NCI-H1436 (cell line): Measurements from ENCODE around the gene G6PD.
"Not testable (repeated sequence)": the region's sequence is repeated elsewhere in the genome, so short reads cannot be mapped to it uniquely, and the experiment has no call there.

Source experiments
- DNase-seq: peaks from one replicate; lab custom pipeline; 2025; lab: John Stamatoyannopoulos, UW

Gene G6PD

DNA sequence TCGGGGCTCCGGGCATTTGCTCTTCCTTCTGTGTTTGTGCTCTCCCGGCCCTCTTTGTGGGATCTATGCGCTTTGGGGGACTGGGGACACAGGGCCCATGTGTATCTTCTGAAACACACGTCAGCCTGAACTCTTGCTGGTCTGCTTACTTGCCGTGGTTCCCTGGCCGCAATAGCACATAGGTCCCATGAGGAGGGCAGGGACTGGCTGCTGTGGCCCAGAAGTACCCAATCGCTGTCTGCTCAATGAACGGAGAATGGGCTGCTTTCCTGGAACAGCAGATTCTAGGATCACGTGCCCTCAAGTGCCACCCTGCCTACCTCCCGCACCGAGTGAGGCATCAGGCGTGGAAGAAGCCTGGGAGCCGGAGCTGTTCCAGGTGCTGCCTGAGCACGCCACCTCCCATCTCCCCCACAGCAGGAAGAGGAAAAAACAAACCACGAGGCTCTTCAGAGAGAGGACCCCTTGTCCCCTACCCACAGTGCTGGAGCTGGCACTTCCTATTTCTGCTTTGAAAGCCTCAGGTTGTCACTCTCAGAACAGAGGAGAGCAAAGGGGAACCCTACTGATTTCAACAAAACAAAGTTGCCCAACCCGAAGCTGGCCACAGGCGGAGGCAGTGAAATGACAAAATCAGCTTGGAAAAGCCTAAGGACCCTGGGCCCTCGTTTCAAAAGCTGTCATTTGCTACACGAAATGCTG, 3.8 kb downstream of the G6PD start:
- DNase-seq = no peak

- DNase-seq = peak; percentile 19
These were observed 4.5 kb downstream of the G6PD start for GRCh38 chrX:154541896-154542722.

DNA sequence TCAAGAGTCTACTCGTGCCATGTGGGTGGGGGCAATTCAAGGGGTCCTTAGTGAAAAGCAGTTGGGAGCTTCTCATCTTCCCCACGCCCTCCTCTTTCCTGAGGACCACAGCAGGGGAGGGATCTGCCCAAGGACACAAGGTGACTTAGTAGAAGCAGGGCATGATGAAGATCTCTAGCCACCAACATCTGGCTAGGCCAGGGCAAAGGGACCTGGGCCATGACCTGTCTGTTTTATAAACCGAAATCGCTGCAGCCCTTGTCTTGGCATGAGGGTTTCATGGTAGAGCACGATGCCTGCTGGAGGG, 5.1 kb downstream of the G6PD start:
- no peak for DNase-seq

- no peak for DNase-seq
These were observed 5.6 kb downstream of the G6PD start for GRCh38 chrX:154540897-154541535.

GRCh38 chrX:154540365-154540764, 6.3 kb downstream of the G6PD start:
- not testable (repeated sequence) for DNase-seq

GRCh38 chrX:154539077-154539476, 7.6 kb downstream of the G6PD start:
- DNase-seq = no peak

DNA sequence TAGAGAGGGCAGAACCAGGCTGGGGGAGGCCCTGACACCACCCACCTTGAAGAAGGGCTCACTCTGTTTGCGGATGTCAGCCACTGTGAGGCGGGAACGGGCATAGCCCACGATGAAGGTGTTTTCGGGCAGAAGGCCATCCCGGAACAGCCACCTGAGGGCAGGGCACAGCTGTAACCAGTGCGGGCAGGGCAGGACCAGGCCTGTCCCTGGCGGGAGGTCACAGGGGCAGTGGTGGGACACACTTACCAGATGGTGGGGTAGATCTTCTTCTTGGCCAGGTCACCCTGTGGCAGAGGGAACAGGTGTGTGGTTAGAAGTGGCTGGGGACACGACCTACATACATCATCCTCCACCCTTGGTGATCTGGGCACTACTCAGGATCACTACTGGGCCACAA, 10.8 kb downstream of the G6PD start:
- DNase-seq = no peak

- peak; percentile 89 for DNase-seq
These were observed 11.9 kb downstream of the G6PD start for GRCh38 chrX:154534526-154535322.

DNA sequence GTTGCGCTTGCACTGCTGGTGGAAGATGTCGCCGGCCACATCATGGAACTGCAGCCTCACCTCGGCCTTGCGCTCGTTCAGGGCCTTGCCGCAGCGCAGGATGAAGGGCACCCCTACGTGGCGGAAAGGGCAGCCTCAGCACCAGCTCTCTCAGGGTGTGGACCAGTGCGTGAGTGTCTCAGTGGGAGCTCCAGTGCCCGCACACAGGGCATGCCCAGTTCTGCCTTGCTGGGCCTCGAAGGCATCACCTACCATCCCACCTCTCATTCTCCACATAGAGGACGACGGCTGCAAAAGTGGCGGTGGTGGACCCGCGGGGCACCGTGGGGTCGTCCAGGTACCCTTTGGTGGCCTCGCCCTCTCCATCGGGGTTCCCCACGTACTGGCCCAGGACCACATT, 14.0 kb downstream of the G6PD start:
- DNase-seq = no peak

DNA sequence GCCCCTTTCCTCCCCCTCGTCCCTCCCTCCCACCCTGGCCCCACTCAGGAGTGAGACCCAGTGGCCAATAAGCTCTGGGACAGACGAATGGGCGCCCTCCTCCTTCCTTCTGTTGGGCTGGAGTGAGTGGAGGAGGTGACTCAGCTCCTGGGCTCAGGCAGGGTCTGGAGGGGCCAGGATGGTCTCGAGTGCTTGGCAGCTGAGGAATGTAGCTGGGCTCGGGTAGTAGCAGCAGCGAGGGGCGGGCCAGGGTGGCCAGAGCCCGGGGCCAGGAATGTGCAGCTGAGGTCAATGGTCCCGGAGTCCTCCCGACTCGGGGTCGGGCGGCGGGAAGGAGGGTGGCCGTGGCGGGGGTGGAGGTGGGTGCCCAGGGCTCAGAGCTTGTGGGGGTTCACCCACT, 15.0 kb downstream of the G6PD start:
- no peak for DNase-seq

DNA sequence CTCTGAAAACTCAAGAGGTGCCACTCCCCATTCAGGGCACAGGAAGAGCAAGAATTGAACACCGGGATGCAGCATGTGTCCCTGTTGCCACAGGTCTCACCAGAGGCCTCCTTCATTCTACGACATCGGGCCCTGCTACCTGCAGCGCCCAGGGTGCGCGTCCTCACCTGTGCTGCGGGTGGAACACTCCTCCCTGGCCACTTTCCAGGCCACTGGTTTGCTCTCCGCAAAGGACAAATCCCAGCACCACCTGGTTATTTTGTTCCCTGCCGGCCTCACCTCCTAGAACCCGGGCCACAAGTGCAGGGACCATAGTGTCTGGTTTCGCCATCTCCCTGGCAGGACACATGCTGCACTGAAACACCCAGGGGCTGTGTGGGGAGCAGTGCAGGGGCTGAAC, 16.4 kb downstream of the G6PD start:
- DNase-seq = no peak

DNA sequence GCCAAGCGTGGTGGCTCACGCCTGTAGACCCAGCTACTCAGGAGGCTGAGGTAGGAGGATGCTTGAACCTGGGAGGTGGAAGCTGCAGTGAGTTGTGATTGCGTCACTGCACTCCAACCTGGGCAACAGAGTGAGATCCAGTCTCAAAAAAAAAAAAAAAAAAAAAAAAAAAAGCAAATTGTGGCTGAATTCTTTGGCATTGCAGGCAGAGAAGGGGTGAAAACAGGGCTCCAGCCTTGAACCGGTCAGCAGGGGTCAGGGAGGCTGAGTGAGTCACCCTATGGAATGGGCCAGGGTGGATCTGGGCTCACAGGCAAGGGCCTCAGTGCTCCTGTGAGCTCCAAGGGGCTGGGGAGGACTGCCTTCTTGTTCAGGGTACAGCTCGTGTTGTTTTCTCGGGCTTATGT, 17.4 kb downstream of the G6PD start:
- no peak for DNase-seq

GRCh38 chrX:154526901-154527675, 19.6 kb downstream of the G6PD start:
- DNase-seq = peak; percentile 77

- no peak for DNase-seq
These were observed 20.8 kb downstream of the G6PD start for GRCh38 chrX:154525606-154526490.

GRCh38 chrX:154519389-154519788, 27.3 kb downstream of the G6PD start:
- no peak for DNase-seq

DNA sequence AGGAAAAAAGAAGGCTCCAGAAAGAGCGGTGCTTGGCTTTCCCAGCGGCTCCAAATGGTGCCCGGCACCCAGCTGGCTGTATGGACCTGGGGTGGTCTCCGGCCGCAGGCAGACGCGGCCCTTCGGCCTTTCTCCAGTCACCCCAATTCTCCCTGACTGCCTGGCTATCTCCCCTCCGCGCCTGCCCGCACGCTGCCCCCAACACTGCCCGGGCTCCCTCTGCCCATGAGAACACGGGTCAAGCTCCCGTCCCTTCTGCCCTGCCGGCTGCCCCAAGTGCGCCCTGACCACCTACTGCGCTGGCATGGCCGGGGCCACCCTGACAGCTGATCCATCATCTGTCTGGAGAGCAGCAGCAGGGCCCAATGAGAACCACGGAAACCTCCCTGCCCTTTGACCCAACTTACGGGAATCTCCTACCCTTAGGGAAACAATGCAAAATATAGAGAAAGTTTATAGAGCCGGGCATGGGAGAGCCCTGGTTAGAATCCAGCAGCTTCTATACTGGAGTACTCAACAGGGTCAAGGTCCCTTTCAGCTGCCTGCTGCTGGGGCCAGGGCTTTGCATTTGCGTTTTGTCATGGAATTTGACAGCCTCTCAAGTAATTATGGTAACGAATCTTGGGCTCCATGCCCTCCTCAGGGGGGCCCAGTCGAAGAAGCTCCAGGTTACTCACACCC, 29.4 kb downstream of the G6PD start:
- DNase-seq = no peak

DNA sequence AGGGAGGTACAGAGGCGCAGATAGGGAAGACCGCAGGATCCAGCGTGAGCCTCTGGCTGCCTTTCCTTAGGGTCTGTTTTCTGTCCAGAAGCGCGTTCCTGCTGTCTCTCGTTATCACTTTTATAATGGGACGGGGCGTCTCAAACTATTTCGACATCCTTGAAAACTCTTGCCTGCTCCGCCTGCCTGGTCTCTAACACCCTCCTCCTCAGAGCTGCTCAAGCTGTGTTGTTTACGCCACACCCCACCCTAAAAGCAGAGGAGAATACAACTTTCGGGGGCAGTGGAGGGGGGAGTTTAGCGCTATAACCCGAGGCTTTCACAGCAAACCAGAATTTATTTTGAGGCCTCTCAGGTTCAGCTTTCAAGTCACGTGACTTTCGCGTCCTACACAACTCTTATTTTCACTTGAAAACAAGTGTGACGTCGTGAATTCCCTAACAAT, 30.0 kb downstream of the G6PD start:
- no peak for DNase-seq

- DNase-seq = peak; percentile 91
These were observed 30.5 kb downstream of the G6PD start, which contains the start of gene FAM3A for GRCh38 chrX:154515966-154516655. TSS of gene FAM3A (minus strand) at chrX:154516232. CDS start at chrX:154515772, 460 bp downstream.
